ENCODE results near the gene PDCD10. TPM values are rescaled to one million over a fixed set of nuclear protein-coding genes. Genes with fewer than 3 reads are reported as not detected.

Gene PDCD10
- total RNA-seq, 4 donors from 2014 or later, result 45.4 to 83.5 (median 73.0) TPM

DNA sequence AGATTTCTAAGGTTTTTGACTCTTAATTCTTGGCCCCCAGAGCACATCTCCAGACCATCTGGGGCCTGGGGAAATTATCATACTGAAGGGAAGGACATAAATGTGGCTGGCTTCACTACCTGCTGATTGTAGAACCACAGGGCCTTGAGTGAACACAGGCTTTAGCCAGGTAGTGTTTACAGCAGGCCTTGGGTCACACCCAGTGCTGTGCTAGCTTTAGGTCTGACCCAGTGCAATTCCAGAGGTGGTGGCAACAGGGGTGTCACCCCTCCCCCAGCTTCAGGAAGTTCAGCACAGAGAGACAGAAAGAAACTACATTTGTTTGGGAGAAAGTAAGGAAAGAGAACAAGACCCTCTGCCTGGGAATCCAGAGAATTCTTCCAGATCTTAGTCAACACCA is 24.1 kb downstream of the PDCD10 start:
- H3K9me3 ChIP-seq, result no peaks in the 10 kb centered on the region
- no peak overlapping the region for H3K27ac ChIP-seq
- intact Hi-C loops (cut with DNase I; ENCODE audit: low total_unique reads), result no loop called here
- TF ChIP-seq, protein P1, sequence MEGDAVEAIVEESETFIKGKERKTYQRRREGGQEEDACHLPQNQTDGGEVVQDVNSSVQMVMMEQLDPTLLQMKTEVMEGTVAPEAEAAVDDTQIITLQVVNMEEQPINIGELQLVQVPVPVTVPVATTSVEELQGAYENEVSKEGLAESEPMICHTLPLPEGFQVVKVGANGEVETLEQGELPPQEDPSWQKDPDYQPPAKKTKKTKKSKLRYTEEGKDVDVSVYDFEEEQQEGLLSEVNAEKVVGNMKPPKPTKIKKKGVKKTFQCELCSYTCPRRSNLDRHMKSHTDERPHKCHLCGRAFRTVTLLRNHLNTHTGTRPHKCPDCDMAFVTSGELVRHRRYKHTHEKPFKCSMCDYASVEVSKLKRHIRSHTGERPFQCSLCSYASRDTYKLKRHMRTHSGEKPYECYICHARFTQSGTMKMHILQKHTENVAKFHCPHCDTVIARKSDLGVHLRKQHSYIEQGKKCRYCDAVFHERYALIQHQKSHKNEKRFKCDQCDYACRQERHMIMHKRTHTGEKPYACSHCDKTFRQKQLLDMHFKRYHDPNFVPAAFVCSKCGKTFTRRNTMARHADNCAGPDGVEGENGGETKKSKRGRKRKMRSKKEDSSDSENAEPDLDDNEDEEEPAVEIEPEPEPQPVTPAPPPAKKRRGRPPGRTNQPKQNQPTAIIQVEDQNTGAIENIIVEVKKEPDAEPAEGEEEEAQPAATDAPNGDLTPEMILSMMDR (IDR thresholded peaks at IDR 0.05), result no peak
- no peak for TF ChIP-seq POLR2A (IDR thresholded peaks at IDR 0.05)
- H3K4me3 ChIP-seq, result no peak overlapping the region
- H3K27me3 ChIP-seq, result no peaks in the 10 kb centered on the region
- DNase-seq, result no peak
- no peaks in the 10 kb centered on the region for H3K36me3 ChIP-seq
- H3K4me1 ChIP-seq, result no peaks in the 10 kb centered on the region

DNA sequence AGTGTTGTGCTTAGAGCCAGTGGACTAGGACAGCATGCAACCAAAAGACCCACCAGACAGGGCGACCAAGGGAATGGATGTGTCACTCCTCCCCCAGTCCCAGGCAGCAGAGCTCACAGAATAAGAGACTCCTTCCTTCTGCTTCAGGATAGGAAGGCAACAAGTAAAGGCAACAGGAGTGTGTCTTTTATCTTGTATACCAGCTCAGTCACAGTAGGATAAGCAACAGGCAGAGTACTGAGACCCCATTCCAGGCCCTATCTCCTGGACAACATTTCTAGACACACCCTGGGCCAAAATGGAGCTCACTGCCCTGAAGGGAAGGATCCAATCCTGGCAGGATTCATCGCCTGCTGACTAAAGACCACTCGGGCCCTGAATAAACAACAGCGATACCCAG is 25.0 kb downstream of the PDCD10 start:
- intact Hi-C loops (cut with DNase I; ENCODE audit: low total_unique reads), result no loop called here
- Histone ChIP-seq H3K4me1 (no peaks in the 10 kb centered on the region), H3K27me3 (no peaks in the 10 kb centered on the region), H3K9me3 (no peaks in the 10 kb centered on the region), H3K27ac (no peak overlapping the region), H3K4me3 (no peak overlapping the region), H3K36me3 (no peaks in the 10 kb centered on the region)
- TF ChIP-seq, protein P1 (IDR thresholded peaks at IDR 0.05), result no peak
- no peak for TF ChIP-seq POLR2A (IDR thresholded peaks at IDR 0.05)
- DNase-seq, result no peak

DNA sequence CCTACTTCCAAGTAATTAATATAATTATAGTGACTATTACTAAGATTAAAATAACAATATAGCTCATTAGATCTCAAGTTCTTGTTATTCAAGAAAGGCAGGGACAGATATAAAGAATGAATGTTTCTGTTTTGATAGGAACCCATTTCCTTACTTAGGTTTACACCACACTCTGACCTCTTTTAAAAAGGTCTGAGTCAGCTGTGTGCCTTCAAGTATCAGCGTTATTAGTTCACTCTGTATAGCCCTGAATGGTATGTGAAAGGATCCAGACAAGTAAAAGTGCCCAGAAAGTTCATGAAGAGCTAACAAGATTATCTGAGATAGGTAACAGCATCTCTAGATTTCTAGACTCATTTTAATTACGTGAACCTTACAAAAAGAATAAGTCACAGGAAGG is 28.9 kb downstream of the PDCD10 start:
- no peaks in the 10 kb centered on the region for H3K27me3 ChIP-seq
- intact Hi-C loops (cut with DNase I; ENCODE audit: low total_unique reads), result no loop called here
- H3K4me1 ChIP-seq, result no peaks in the 10 kb centered on the region

DNA sequence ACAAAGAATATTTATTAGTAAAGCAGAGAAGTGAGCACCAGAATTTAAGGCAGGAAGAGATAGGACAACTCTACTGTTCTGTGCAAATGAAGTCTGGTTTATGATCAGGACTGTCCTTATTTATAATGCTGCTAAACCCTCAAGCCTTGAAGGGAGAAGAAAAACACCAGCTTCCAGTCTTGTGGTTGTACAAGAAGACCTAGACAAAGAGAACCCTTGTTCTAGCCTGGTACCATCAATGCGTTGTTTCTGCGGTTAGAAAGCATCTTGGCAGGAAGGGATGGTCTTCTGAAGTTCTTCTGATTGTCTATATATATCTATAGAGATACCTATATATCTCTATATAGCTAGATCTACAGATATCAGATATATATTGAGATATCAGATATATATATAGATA is 33.8 kb downstream of the PDCD10 start:
- Histone ChIP-seq H3K9me3 (no peaks in the 10 kb centered on the region), H3K4me3 (no peak overlapping the region), H3K4me1 (no peaks in the 10 kb centered on the region), H3K27ac (no peak overlapping the region), H3K36me3 (no peaks in the 10 kb centered on the region), H3K27me3 (no peaks in the 10 kb centered on the region)
- DNase-seq, result no peak
- intact Hi-C loops (cut with DNase I; ENCODE audit: low total_unique reads), result no loop called here
- TF ChIP-seq, protein P1 (IDR thresholded peaks at IDR 0.05), result no peak
- TF ChIP-seq POLR2A (IDR thresholded peaks at IDR 0.05), result no peak

More for the DNA sequence above, 28.9 kb downstream of the PDCD10 start:
- Histone ChIP-seq H3K4me3 (no peak overlapping the region), H3K9me3 (no peaks in the 10 kb centered on the region), H3K27ac (no peak overlapping the region), H3K36me3 (no peaks in the 10 kb centered on the region)
- no peak for DNase-seq
- TF ChIP-seq POLR2A (IDR thresholded peaks at IDR 0.05), result no peak
- TF ChIP-seq, protein P1 (IDR thresholded peaks at IDR 0.05), result no peak

DNA sequence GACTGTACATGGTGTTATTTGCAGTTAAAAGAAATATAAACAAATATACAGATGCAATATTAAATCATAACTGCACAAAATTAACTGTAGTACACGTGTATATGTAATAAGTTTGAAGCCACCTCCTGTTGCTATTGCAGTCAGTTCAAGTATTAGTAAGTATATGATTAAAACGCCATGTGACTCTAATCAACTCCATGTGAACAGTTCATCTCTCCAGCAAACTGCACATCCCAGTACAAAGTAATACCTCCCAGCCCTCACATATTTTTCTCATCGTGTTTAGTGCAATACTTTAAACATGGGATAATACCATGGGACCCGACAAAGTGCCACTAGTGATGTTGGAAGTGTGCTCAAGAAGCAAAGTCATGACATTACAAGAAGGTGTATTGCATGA is 34.6 kb downstream of the PDCD10 start:
- no peak overlapping the region for H3K27ac ChIP-seq
- TF ChIP-seq, protein P1 (IDR thresholded peaks at IDR 0.05), result no peak
- no peak for TF ChIP-seq POLR2A (IDR thresholded peaks at IDR 0.05)
- no peaks in the 10 kb centered on the region for H3K27me3 ChIP-seq
- intact Hi-C loops (cut with DNase I; ENCODE audit: low total_unique reads), result no loop called here
- H3K36me3 ChIP-seq, result no peaks in the 10 kb centered on the region
- no peak for DNase-seq
- H3K9me3 ChIP-seq, result no peaks in the 10 kb centered on the region
- no peaks in the 10 kb centered on the region for H3K4me1 ChIP-seq
- no peak overlapping the region for H3K4me3 ChIP-seq

Data from uterus (tissue), 4 donors.